Ovary (tissue), 9 donors: ENCODE results near the gene BDH1. TPM values are rescaled to one million over a fixed set of nuclear protein-coding genes. Genes with fewer than 3 reads are reported as not detected.
"Not testable (repeated sequence)": the region's sequence is repeated elsewhere in the genome, so short reads cannot be mapped to it uniquely, and the experiment has no call there.

Experiments used
- DNase-seq, 5 donors: peaks; one replicate each; pipeline ENCODE4 v3.0.0-alpha.2; 2019 to 2020
- H3K27ac ChIP-seq, 2 donors: fragments of 200-600 bp; one replicate each; pipeline versions ENCODE4 v1.5.1 to v1.8.0; 2019 to 2022
- H3K27me3 ChIP-seq: fragments of 200-600 bp; one replicate; pipeline ENCODE4 v1.8.0; 2022
- H3K36me3 ChIP-seq: fragments of 200-600 bp; sonication (generic); one replicate; pipeline ENCODE4 v1.5.1; 2019
- H3K4me1 ChIP-seq: one replicate; pipeline ENCODE4 v1.8.1; 2013; ENCODE audit warnings: mild to moderate bottlenecking, moderate library complexity; ENCODE audit not compliant: insufficient read depth
- H3K4me3 ChIP-seq: fragments of 200-600 bp; sonication (generic); one replicate; pipeline ENCODE4 v1.5.1; 2017
- H3K9me3 ChIP-seq, 2 donors: fragments of 200-600 bp in 1 of 2; sonication (generic) in 1 of 2; one replicate each; pipeline versions ENCODE4 v1.5.1 to v1.8.1; 2013 to 2019; ENCODE audit warnings: mild to moderate bottlenecking in 1 of 2, moderate library complexity in 1 of 2
- CTCF ChIP-seq, 3 donors: fragments of 450-650 bp in 2 of 3; fragments of 200-600 bp in 1 of 3; IDR thresholded peaks; one replicate each; pipeline versions ENCODE4 v1.5.1 to v1.8.0; 2016 to 2022; ENCODE audit warnings: antibody characterized with exemption in 3 of 3, mild to moderate bottlenecking in 1 of 3
- EP300 ChIP-seq: sonication (generic); formaldehyde crosslinking; IDR thresholded peaks from one replicate; pipeline ENCODE4 v1.6.1; 2017; ENCODE audit warnings: antibody characterized with exemption
- POLR2A ChIP-seq: fragments of 450-650 bp; IDR thresholded peaks from one replicate; pipeline ENCODE4 v1.6.1; 2017; ENCODE audit warnings: antibody characterized with exemption, mild to moderate bottlenecking, moderate library complexity
- WGBS, 3 donors: extraction: QIAGEN DNeasy Blood & Tissue Kit in 1 of 3; methylation state at CpG; one replicate each; pipeline versions ENCODE4 v1.1.5 to v1.1.7; 2013 to 2017; 5-methylcytosine and 5-hydroxymethylcytosine counted together
- intact Hi-C, 4 donors: fragments of 100-400 bp; cut with DNase I; formaldehyde crosslinking; loops; one replicate each; pipeline versions ENCODE4 v1.11.0 to v1.15.1; 2022 to 2023
- polyA plus RNA-seq, 2 donors: library from polyadenylated mRNA; stranded (reverse); fragments of 200-250 nt in 1 of 2; fragments of 350-450 nt in 1 of 2; fragmentation: Illumina TruSeq in 1 of 2; extraction: RNeasy Lipid Tissue Mini Kit (QIAGEN cat#74804) in 1 of 2; gene quantifications; one replicate each; pipeline ENCODE4 v1.2.3, GENCODE V29; 2013 to 2014
- total RNA-seq, 7 donors: library from RNA; depleted of rRNA in 2 of 7; stranded (reverse); fragments of >200 nt in 2 of 7; fragmentation: NEBNext Ultra II Directional in 3 of 7; extraction: Animal tissue kit (Norgen Biotek cat#: 25700) in 3 of 7; gene quantifications; one replicate each; pipeline versions ENCODE4 v1.1.0 to v1.2.4, GENCODE V29; 2016 to 2023
- donor health status: DM: no; HTN: no; CAD: no; lungs with moderate emphysema.
- donor health status: DM: no; HTN: no; CAD: no.
- donor health status: Bipolar disorder and iron deficiency.
- donor health status: DM: yes; HTN: yes; CAD: no.
- donor health status: DM: no; HTN: no; CAD: no.
- donor health status: DM: yes; HTN: yes; CAD: no.

The BDH1 gene
- total and polyA plus RNA-seq, 9 donors, result 3.3 to 15.4 (median 11.7) TPM

GRCh38 chr3:197484204-197484901, 71.4 kb downstream of the BDH1 start:
- Histone ChIP-seq H3K4me3 (no peak overlapping the region), H3K9me3 (no peaks in the 10 kb centered on the region), H3K27me3 (no peaks in the 10 kb centered on the region), H3K27ac (no peak overlapping the region), H3K36me3 (no peaks in the 10 kb centered on the region), H3K4me1 (no peaks in the 10 kb centered on the region)
- no peak for DNase-seq
- intact Hi-C loops, result no loop called here
- WGBS, 3 donors, result 84 to 89% (median 86%) methylated on average over 12 of the region's 12 CpGs
- TF ChIP-seq EP300, result no peak
- no peak for TF ChIP-seq CTCF (IDR thresholded peaks at IDR 0.05)
- no peak for TF ChIP-seq POLR2A

GRCh38 chr3:197482001-197482400, 73.8 kb downstream of the BDH1 start:
- DNase-seq, result no peak
- Histone ChIP-seq H3K36me3 (no peaks in the 10 kb centered on the region), H3K27ac (no peak overlapping the region), H3K4me3 (no peak overlapping the region), H3K4me1 (no peaks in the 10 kb centered on the region), H3K27me3 (no peaks in the 10 kb centered on the region), H3K9me3 (no peaks in the 10 kb centered on the region)
- 59 to 68% (median 63%) methylated on average over 4 of the region's 4 CpGs for WGBS, 3 donors
- intact Hi-C loops, result no loop called here
- TF ChIP-seq CTCF (IDR thresholded peaks at IDR 0.05), result no peak
- TF ChIP-seq POLR2A, result no peak
- TF ChIP-seq EP300, result no peak

- TF ChIP-seq POLR2A (no peak), EP300 (no peak), CTCF (IDR thresholded peaks at IDR 0.05) (no peak)
- intact Hi-C loops, result no loop called here
- Histone ChIP-seq H3K9me3 (no peaks in the 10 kb centered on the region), H3K4me3 (no peak overlapping the region), H3K36me3 (no peaks in the 10 kb centered on the region), H3K27ac (no peak overlapping the region), H3K27me3 (no peaks in the 10 kb centered on the region), H3K4me1 (no peaks in the 10 kb centered on the region)
- DNase-seq, result no peak
- WGBS, 3 donors, result 91 to 99% (median 92%) methylated on average over 3 of the region's 3 CpGs
Measured at GRCh38 chr3:197480320-197480719, 75.4 kb downstream of the BDH1 start.

GRCh38 chr3:197478746-197479668, 76.8 kb downstream of the BDH1 start:
- 73 to 76% (median 73%) methylated on average over 11 of the region's 11 CpGs for WGBS, 3 donors
- H3K36me3 ChIP-seq, result no peaks in the 10 kb centered on the region
- no peaks in the 10 kb centered on the region for H3K4me1 ChIP-seq
- intact Hi-C loops, result no loop called here
- no peak overlapping the region for H3K4me3 ChIP-seq
- DNase-seq, result no peak
- H3K27ac ChIP-seq, result no peak overlapping the region
- H3K9me3 ChIP-seq, result no peaks in the 10 kb centered on the region
- TF ChIP-seq CTCF (IDR thresholded peaks at IDR 0.05), result no peak
- H3K27me3 ChIP-seq, result no peaks in the 10 kb centered on the region

- H3K4me3 ChIP-seq, H3K27me3 ChIP-seq, intact Hi-C loops, DNase-seq, H3K4me1 ChIP-seq, H3K36me3 ChIP-seq, H3K9me3 ChIP-seq, H3K27ac ChIP-seq: not testable (repeated sequence)
- 88 to 93% (median 92%) methylated on average over 7 of the region's 7 CpGs for WGBS, 3 donors
Measured at GRCh38 chr3:197477816-197478215, 78.0 kb downstream of the BDH1 start.
